Esophagus muscularis mucosa (tissue), 3 donors: Measurements from ENCODE around the gene HLA-DOB.

Experiments
- POLR2A ChIP-seq: fragments of 450-650 bp; IDR thresholded peaks from one replicate; pipeline ENCODE4 v1.6.1; 2017; ENCODE audit warnings: antibody characterized with exemption, moderate library complexity, mild to moderate bottlenecking, low read depth
- POLR2AphosphoS5 ChIP-seq, 2 donors: sonication (generic); formaldehyde crosslinking; IDR thresholded peaks; one replicate each; pipeline ENCODE4 v1.6.1; 2017; ENCODE audit warnings: antibody characterized with exemption in 2 of 2
- TF ChIP-seq, protein P1 (sequence below), 3 experiments: fragments of 200-600 bp in 2 of 3; fragments of 450-650 bp in 1 of 3; sonication (generic) in 2 of 3; IDR thresholded peaks; one replicate each; pipeline ENCODE4 v1.5.1; 2017 to 2019; ENCODE audit warnings: antibody characterized with exemption in 3 of 3, mild to moderate bottlenecking in 2 of 3, moderate library complexity in 1 of 3

DNA sequence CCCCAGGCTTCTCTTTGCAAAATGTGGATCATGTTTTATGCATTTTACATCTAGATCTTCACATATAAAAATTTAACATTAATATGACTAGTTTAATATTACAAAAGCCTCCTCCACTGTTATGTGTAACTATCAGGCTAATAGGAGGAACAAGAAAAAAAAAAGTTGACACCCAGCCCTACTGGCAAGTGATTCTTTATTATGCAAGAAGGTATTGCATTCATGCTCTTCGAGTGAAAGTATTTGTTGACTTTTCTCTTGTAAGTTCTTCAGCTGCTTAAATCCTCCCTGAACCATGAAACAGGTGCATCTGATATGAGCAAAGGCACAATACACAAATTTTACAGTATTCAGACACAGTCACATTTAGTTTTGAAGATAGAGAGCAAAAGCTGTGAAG, 52.8 kb downstream of the HLA-DOB start:
- TF ChIP-seq POLR2AphosphoS5 (IDR thresholded peaks at IDR 0.05) (no peak), POLR2A (no peak)
- TF ChIP-seq, protein P1, sequence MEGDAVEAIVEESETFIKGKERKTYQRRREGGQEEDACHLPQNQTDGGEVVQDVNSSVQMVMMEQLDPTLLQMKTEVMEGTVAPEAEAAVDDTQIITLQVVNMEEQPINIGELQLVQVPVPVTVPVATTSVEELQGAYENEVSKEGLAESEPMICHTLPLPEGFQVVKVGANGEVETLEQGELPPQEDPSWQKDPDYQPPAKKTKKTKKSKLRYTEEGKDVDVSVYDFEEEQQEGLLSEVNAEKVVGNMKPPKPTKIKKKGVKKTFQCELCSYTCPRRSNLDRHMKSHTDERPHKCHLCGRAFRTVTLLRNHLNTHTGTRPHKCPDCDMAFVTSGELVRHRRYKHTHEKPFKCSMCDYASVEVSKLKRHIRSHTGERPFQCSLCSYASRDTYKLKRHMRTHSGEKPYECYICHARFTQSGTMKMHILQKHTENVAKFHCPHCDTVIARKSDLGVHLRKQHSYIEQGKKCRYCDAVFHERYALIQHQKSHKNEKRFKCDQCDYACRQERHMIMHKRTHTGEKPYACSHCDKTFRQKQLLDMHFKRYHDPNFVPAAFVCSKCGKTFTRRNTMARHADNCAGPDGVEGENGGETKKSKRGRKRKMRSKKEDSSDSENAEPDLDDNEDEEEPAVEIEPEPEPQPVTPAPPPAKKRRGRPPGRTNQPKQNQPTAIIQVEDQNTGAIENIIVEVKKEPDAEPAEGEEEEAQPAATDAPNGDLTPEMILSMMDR (IDR thresholded peaks at IDR 0.05): no peak
